Measurements from ENCODE around the gene RENBP.

The RENBP gene

GRCh38 chrX:153921070-153921469 lies 23.4 kb downstream of the RENBP start:
- DNase-seq (ENCODE audit: low read depth in 1 of 2, low spot score in 1 of 2) = no peak

- no peak for DNase-seq (ENCODE audit: low read depth in 1 of 2, low spot score in 1 of 2)
Measured at GRCh38 chrX:153920546-153920945, 23.9 kb downstream of the RENBP start.

- no peak for DNase-seq (ENCODE audit: low read depth in 1 of 2, low spot score in 1 of 2)
Measured at GRCh38 chrX:153919281-153919680, 25.2 kb downstream of the RENBP start.

- no peak for DNase-seq (ENCODE audit: low read depth in 1 of 2, low spot score in 1 of 2)
Measured at GRCh38 chrX:153917869-153918268, 26.6 kb downstream of the RENBP start.

GRCh38 chrX:153913701-153914100 lies 30.7 kb downstream of the RENBP start:
- no peak for DNase-seq (ENCODE audit: low read depth in 1 of 2, low spot score in 1 of 2)

GRCh38 chrX:153913211-153913610 lies 31.2 kb downstream of the RENBP start:
- DNase-seq (ENCODE audit: low read depth in 1 of 2, low spot score in 1 of 2) = no peak

- DNase-seq (ENCODE audit: low read depth in 1 of 2, low spot score in 1 of 2) = no peak
Measured at GRCh38 chrX:153911798-153912197, 32.6 kb downstream of the RENBP start.

GRCh38 chrX:153910446-153910845 lies 34.0 kb downstream of the RENBP start:
- no peak for DNase-seq (ENCODE audit: low read depth in 1 of 2, low spot score in 1 of 2)

GRCh38 chrX:153909980-153910360 lies 34.5 kb downstream of the RENBP start:
- no peak for DNase-seq (ENCODE audit: low read depth in 1 of 2, low spot score in 1 of 2)

GRCh38 chrX:153909024-153909979 lies 35.1 kb downstream of the RENBP start:
- DNase-seq (ENCODE audit: low read depth in 1 of 2, low spot score in 1 of 2) = no peak

- DNase-seq (ENCODE audit: low read depth in 1 of 2, low spot score in 1 of 2) = no peak
Measured at GRCh38 chrX:153908219-153908860, 36.1 kb downstream of the RENBP start.

- no peak for DNase-seq (ENCODE audit: low read depth in 1 of 2, low spot score in 1 of 2)
Measured at GRCh38 chrX:153907456-153907855, 37.0 kb downstream of the RENBP start.

- DNase-seq (ENCODE audit: low read depth in 1 of 2, low spot score in 1 of 2) = no peak
Measured at GRCh38 chrX:153906126-153906917, 38.1 kb downstream of the RENBP start.

- DNase-seq (ENCODE audit: low read depth in 1 of 2, low spot score in 1 of 2) = no peak
Measured at GRCh38 chrX:153905481-153906095, 38.9 kb downstream of the RENBP start.

GRCh38 chrX:153903991-153904957 lies 40.2 kb downstream of the RENBP start, which contains the start of gene AVPR2:
Gene AVPR2 (plus strand): TSS chrX:153904673. CDS start chrX:153905146, 473 bp downstream.
- no peak for DNase-seq (ENCODE audit: low read depth in 1 of 2, low spot score in 1 of 2)

GRCh38 chrX:153903238-153903980 lies 41.0 kb downstream of the RENBP start:
- no peak for DNase-seq (ENCODE audit: low read depth in 1 of 2, low spot score in 1 of 2)

- no peak for DNase-seq (ENCODE audit: low read depth in 1 of 2, low spot score in 1 of 2)
Measured at GRCh38 chrX:153902385-153902784, 42.1 kb downstream of the RENBP start.

GRCh38 chrX:153901753-153902140 lies 42.7 kb downstream of the RENBP start:
- DNase-seq (ENCODE audit: low read depth in 1 of 2, low spot score in 1 of 2) = no peak
